CD4-positive, alpha-beta T cell treated with Interleukin-4 for 1 hour (primary cell): ENCODE measurements around the gene POM121L2.
A peak's percentile ranks its signal among the peaks of the same experiment; 100 is the strongest.

ENCODE experiments used
- DNase-seq, 2 donors: peaks; one replicate each; pipeline ENCODE4 v3.0.0-alpha.2; 2020 to 2022

The POM121L2 gene

DNA sequence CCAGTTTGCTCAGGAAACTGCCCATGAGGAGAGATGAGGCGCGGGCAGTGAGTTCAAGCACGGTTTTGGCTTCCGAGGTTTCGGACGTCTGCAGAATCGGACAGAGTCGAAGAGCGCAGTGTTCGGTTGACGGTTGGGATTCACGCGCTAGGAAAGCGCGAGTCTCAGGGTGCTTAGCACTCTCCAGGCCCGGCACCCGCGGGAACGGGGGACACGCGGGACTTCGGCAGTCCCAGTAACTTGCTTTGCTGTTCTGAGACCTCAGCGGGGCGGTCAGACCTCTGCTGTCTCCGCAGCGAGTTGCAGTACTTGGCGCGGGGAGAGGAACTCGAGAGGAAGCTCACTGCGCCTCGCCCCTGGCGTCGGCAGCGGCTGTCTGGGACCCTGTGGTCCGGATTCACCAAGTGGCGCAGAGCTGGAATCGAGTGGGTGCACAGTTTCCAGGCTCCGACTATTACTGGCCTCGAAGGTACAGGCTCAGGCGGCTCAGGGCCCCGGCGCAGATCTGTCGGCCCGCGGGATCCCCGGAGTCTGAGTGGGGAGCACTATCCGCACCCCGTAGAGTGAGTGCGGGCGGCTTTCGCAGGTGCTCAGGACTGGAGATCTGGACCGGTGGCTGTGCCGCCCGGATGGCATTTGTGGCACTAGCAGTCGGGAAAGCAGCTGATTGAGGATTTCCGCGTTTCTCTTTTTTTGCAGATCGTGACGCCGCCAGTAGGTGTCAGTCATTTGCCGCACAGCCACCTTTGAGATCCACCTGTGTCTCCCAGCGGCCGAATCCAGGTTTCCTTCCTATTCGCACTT, at the start of gene POM121L2:
TSS of gene POM121L2 (minus strand) at position 128 of the 804 bp plus-strand sequence. CDS start at position 25, 103 bp downstream.
- peak; percentile 63 to 73 for DNase-seq

DNA sequence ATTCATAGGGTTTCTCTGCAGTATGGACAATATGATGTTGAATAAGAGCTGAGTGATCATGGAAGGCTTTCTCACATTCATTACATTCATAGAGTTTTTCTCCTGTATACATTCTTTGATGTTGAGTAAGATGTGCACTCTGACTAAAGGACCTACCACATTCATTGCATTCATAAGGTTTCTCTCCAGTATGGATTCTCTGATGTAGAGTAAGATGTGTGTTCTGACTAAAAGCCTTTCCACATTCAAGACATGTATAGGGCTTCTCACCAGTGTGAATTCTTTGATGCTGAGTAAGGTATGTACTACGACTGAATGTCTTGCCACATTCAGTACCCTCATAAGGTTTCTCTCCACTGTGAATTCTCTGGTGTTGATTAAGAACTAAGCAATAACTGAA, 47.2 kb upstream of the POM121L2 start:
- no peak for DNase-seq

DNA sequence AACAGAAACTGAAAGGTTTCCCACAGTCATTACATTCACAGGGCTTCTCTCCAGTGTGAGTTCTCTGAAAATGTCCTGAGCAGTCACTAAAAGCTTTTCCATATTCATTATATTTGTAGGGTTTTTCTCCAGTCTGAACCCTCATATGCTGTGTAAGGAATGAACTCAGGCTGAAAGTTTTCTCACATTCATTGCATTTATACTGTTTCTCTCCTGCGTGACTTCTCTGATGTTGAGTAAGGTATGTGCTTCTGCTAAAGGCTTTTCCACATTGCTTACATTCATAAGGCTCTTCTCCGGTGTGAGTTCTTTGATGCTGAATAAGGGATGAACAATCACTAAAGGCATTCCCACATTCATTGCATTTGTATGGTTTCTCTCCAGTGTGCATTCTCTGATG, 46.7 kb upstream of the POM121L2 start:
- DNase-seq: no peak

DNA sequence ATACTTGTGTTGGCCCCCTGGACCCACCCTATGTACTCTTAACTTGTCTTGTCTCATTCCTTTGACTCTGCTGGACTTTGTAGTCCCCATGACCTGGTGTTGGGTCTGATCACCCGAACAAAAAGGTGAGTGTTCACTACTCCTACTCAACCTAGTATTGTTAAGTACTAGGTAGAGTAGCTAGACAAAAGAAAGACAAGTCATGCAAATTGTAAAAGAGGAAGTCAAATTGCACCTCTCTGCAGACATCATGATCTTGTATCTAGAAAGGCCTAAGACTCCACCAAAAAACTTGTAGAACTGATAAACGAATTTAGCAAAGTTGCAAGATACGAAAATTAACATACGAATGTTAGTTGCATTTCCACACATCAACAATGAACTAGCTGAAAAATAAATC, 40.8 kb upstream of the POM121L2 start:
- DNase-seq: no peak

DNA sequence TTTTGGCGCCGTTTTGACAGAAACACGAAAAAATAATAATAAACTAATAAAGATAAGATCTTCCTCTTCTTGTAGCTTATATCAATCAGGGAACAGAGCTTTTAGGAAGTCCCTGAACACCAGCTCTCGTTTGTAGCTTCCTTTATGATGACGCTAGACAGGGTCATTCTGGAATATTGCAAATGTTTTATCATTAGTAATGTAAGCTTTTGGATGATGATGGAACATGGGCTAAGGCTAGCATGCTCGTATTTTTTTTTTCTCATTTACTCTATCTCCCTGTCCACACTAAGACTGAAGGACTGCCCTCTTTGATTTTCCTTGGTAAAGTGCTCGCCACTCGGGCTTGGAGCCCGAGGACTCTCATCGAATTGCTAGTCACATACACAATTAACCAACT, 22.1 kb upstream of the POM121L2 start:
- DNase-seq: no peak

DNA sequence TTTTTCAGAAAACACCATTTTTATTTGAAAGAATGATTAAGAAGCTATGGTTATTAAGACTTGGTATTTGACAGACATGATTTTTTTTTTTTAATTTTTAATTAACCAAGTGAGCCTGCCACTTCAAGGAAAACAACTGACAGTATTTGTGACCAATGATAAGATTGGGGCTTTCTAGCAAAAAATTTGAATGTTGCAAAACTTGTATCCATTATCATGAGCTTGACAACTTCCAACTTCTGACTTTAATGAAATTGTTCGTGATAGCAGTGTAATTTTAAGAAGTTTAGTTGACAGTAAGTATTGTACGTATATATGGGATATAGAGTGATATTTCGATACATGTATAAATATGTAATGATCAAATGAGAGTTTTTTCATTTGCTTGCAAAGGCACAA, 21.6 kb upstream of the POM121L2 start:
- no peak for DNase-seq

DNA sequence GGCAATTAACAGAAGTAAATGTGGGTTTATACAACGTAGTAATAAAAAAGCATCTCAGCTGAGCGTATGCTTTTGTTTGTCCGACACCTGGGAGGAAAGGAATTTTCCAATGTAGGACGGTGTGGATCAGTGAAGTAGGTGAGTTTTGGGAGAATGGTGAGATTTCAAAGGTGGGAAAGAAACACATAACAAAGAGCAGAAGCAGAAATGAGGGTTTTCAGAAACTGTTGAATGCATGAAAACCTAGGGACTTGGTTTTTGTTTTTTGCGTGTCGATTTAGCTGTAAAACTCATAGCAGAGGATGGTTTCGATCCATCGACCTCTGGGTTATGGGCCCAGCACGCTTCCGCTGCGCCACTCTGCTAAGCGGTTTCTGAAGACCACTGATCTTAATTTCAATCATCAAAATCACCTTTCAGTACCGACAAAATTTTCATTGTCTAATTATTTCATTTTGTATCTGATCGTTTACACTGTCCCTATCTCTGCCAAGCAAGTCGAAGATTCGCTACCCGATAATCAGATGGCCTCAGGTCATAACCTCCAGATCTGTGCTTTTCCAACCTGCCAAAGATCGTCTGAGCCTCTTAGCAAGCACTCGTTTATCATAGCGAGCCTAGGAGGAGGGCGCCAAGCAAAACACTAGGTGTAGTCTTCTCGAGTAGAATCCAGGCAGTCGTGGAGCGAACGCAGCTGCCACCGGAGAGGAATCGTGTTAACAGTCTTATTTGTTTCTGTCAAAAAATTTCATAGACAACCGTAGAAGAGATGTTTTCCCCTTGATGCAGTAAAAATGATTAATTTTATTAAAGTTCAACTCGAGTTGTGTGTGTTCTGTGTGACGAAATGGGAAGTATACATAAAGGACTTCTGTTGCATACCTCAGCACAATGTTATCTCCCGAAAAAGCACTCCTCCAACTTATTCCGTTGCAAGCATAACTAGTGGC, 20.9 kb upstream of the POM121L2 start:
- peak; percentile 60 to 62 for DNase-seq

DNA sequence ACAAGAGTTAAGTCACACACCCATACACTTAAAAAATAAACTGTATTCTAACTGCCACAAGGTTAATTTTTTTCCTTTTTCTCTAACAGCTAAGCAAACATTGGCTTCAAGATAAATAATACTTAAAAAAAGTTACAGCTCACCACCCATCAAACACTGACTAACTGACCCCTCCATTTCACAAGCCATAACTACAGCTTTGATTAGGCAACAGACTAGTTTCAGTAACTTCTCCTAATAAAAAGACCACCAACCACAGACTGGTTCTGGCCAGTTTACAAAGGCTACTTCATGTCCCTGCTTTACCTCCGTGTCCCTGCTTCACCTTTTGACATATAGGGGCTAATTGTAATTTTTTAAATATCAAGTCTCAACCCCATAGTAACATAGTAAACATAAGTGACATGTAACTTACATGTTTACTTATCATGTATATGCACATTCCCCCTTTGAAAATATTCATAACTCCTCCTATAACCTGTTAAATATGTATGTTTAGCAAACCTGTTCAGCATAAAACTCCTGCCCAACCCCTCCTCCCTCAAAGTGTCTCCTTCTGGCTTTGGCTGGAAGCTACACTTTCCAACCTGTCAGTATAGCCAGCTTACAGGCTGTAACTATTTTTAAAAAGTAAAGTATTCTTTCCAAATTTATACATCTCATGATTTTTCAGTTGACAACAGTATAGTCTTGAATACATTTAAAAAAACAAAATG, 15.1 kb upstream of the POM121L2 start:
- DNase-seq: no peak

DNA sequence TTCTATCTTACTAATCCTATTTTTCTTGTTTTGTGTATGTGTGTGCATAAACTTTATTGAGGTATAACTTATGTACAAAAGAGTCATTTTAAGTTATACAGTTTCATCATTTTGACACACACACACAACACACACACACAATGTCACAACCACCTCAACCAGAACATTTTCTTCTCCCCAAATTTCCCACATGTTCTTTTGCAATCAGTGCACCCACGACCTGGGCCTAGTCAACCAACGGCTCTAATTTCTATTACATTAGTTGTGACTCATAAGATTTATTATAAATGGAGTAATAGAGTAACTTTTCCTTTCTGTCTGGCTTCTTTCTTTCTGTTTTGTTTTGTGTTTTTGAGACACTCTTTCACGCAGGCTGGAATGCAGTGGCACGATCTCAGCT, 9.8 kb upstream of the POM121L2 start:
- DNase-seq: no peak

DNA sequence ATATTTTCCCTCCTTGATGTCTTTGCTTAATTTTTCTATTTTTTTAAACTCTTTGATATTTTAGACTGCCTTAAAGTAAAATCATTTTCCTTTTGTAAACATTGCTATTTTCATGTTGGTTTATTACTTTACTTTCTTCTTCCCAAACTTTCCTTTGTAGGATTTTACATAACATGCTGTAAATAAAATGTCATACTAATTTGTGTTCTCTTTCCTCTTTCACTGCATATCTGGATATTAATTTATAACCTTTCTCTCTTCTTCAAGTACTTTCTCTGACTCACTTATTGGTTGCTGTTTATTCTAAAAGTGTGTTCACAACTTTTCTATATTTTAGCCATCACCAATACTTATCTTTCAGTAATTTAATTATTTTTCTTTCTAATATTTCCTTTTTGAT, 9.3 kb upstream of the POM121L2 start:
- DNase-seq: no peak

DNA sequence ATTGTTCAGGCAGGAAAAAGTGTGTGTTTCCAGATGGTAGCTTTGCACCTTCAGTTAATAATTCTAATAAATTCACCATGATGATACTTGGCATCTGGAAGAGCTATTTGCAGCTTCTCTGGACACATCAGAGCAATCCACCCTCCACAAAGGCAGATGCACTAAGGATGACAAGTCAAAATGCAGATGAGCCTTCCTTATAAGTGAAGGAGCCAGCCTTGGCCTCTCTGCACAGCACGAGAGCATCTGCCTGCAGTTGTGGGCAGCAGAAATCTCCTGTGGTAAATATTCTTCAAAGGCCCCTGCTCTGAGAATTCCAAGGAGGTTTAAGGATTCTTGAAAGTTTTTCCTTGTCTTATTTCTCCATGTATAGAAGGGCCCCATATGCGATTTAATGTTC, 6.9 kb upstream of the POM121L2 start:
- DNase-seq: no peak

DNA sequence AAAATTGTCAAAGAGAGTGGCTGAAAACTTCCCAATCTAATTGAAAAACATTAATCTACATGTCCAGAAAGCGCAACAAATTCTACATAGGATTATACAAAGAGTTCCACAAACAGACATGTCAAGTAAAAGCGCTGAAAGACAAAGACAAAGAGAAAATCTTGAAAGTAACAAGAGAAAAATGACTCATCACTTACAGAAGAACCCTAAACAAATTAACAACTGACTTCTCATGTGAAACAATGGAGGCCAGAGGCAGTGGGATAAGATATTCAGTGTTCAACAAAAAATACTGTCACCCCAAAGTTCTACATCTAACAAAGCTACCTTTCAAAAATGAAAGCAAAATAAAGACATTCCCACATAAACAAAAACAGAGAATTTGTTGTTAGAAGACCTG, 2.0 kb upstream of the POM121L2 start:
- no peak for DNase-seq

DNA sequence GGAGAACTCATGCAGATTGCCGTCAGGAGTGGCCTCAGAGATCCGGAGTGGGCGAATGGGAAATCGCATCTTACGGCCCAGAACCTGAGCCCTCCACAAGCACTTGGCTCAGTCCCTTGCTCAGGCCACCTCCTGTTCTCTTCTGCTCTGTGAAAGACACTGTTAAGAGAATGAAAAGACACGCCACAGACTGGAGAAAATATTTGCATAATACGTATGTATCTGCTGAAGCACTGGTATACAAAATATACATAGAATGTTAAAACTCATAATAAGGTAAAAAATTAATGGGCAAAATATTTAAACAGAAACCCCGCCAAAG, 838 bp upstream of the POM121L2 start:
- no peak for DNase-seq

DNA sequence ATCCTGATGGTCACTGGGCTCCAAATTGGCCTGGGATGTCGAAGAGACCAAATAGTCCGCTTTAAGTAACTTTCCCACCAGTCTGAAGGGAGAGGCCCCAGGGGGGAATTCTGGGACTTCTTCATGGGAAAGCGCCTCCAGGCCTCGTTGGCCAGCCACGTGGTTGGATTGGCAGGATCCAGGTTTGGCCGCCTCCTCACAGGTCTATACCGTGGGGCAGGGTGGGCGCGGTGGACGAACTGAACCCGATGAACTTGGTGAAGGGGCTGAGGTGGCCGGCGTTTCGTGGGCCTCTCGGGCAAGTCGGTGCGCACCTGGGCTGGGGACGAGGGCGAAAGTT, 297 bp downstream of the POM121L2 start:
- DNase-seq: no peak

DNA sequence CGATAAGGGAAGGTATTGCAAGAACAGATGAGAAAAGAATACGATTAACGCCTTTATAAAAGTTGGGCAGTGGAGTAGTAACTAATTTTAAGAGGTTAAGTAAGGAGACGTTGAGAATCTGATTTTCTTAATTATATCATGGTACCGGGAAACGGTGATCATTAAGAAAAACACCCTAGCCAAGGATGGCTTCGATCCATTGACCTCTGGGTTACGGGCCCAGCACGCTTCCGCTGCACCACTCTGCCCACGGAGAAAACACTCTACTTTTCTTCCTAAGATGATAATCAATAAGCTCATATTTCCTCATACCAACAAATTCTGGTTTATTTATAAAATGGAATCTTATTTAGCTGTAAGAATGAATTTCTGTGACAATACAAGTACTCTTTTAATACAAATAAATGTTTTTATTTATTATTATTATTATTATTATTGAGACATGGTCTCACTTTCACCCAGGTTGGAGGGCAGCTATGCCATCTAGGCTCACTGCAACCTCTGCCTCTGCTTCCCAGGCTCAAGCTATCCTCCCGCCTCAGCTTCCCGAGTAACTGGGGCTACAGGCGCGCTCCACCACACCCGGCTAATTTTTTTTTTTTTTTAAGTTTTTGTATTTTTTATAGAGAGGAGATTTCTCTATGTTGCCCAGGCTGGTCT, 8.3 kb downstream of the POM121L2 start:
- DNase-seq: no peak

DNA sequence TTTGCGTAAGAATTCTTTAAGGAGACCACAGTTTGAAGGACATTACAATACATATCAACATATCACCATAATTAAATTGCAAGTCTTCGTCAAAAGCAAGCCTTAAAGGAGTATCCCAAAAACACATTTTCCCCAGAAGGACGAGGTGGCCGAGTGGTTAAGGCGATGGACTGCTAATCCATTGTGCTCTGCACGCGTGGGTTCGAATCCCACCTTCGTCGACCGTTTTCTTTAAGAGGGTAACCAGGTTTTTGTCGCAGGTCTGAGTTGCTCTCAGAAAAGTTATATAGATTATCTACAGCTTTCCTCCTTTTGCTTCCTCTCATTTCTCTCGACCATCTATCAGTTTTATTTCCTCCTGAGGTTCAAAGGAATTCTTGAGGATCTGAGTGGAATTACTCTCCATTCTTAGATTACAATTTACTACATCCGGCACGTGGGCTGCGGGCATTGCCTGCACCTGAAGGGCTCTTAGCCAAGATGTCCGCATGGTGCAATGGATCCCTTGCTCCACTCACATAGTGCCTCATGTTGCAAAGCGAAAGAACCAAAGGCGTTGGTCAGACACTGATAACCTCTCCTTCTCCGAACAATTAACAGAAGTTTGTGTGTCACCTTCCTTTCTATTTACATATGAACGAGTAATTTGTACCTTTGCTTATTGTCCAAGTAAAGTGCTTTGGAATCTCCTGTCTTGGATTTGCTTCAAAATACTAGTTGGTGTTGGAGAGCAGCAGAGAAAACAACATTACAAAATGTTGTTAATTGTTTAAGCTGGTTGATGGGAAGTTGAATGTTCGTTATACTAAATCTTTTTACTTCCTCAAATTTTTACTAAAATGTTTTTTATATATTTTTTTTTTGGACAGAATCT, 14.0 kb downstream of the POM121L2 start:
- DNase-seq: no peak

DNA sequence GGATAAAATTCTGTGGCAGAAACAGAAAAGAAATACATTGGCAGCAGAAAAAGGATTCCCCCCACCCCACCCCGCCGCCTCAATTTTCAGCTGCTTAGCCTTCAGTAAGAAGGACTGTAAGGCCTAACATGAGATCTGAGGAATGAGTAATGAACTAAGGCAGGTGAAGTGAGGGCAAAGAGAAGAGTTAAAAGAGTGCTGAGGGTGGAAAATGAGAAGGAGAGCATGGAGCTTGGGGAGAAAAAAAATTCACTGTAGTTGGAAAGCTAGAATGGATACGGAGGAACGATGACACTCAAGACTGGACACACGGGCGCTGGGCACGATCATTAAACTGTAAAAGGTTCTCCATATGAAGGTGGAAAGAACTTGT, 14.6 kb downstream of the POM121L2 start:
- no peak for DNase-seq

DNA sequence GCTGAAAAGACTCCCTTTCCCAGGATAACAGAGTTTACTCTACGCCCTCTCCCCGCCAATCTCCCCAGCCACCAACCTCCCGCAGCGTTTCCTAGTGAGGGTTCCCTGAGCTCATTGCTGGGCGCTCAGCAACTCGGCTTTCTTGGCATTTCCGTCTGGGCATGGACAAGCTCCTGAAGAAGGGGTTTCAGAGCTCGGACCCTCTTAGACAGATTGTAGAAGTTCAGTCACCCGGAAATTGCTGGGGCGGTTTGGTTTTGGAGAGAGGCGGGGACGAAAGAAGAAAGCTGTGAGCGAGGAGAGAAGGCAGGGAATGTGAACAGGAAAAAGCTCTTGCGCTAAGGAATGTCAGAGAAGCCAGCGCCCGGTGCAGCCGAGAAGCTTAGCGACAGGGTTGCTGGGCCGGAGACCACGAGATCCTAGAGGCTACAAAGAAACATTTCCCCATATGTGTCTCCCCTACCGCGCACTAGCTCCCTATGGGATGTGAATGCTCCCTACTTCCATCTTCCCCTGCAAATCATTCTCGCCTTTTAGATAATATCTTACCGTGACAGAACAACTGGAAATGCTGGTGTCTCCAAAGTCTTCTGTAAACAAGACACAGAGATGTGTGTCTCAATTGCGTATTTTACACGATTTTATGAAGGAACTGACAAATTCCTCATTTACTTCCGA, 15.8 kb downstream of the POM121L2 start:
- peak in 1 of 2 donors; percentile 24 for DNase-seq

DNA sequence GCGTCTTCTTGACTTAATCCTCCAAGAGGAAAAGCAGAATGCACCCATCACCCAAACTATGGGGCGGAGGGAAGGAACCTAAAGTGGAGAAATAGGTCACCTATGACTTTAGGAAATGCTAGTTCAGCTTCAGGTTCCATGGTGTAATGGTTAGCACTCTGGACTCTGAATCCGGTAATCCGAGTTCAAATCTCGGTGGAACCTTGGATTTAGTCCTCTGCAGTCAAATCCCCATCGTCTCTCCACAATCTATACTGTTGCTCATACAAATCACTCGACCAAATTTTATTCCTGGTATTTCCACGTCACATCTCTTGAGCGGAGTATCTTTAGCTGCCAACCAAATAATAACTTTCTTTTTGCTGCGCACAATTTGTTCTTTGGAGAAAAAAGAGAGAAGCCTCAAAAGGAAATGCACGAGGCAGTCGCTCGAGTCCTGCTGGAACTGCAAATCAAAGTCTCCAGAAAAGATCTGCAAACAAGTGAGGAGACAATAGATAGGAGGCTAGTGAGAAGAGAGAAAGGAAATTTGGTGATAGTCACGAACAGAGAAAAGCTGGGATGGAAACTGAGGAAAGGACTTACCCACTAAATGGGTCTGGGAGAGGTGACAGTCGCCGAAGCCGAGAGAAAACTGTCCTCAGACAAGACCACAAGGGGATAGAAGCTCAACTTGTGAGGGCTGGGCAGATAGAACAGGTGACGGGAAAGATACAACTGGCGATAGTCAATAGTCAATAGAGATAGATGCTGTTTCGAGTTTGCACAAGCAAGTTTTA, 16.6 kb downstream of the POM121L2 start:
- DNase-seq: no peak

DNA sequence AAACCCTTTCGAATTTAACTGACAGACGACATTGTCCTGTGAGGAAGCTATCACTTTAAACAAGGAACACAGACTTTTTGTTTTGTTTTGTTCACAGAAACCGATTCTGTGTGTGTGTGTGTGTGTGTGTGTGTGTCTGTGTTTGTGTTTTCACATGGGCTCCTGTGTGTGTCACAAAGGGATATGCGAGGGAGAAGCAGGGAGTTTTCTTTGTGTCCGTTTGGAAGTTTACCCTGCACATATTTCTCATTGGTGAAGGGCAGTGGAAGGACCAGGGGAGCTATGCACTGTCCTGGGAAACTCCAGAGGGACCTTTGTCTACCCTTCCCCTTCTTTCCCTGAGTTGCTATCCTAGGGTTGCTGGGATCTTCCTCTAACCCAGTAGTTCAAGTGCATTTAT, 17.7 kb downstream of the POM121L2 start:
- DNase-seq: no peak
